Parathyroid adenoma (tissue), 2 donors: Measurements from ENCODE around the gene GPS1.
A peak's percentile ranks its signal among the peaks of the same experiment; 100 is the strongest.

Experiments
- H2AFZ ChIP-seq: fragments of 300-600 bp; sonication (generic); one replicate; pipeline ENCODE4 v1.7.0; 2017; ENCODE audit warnings: antibody characterized with exemption, mild to moderate bottlenecking
- H3K27ac ChIP-seq: fragments of 300-600 bp; sonication (generic); one replicate; pipeline ENCODE4 v1.7.0; 2017
- H3K27me3 ChIP-seq: fragments of 300-600 bp; sonication (generic); one replicate; pipeline ENCODE4 v1.7.0; 2017; ENCODE audit warnings: low read length; ENCODE audit not compliant: control insufficient read depth, insufficient read depth
- H3K36me3 ChIP-seq: fragments of 300-600 bp; sonication (generic); one replicate; pipeline ENCODE4 v1.7.0; 2017; ENCODE audit warnings: low read length; ENCODE audit not compliant: control insufficient read depth, insufficient read depth
- H3K4me1 ChIP-seq: fragments of 300-600 bp; sonication (generic); one replicate; pipeline ENCODE4 v1.7.0; 2017; ENCODE audit warnings: control low read depth
- H3K4me2 ChIP-seq: fragments of 300-600 bp; sonication (generic); one replicate; pipeline ENCODE4 v1.7.0; 2017; ENCODE audit warnings: low read length
- H3K4me3 ChIP-seq: fragments of 300-600 bp; sonication (generic); one replicate; pipeline ENCODE4 v1.7.0; 2017; ENCODE audit warnings: low read depth, low read length
- H3K79me2 ChIP-seq: fragments of 300-600 bp; sonication (generic); one replicate; pipeline ENCODE4 v1.7.0; 2017; ENCODE audit warnings: control low read depth
- H3K9ac ChIP-seq: fragments of 300-600 bp; sonication (generic); one replicate; pipeline ENCODE4 v1.7.0; 2017; ENCODE audit warnings: mild to moderate bottlenecking
- H3K9me3 ChIP-seq: fragments of 300-600 bp; sonication (generic); one replicate; pipeline ENCODE4 v1.7.0; 2017; ENCODE audit warnings: low read length; ENCODE audit not compliant: control insufficient read depth
- CTCF ChIP-seq: fragments of 300-600 bp; sonication (generic); IDR thresholded peaks from one replicate; pipeline ENCODE4 v1.7.0; 2017; ENCODE audit warnings: antibody characterized with exemption, mild to moderate bottlenecking
- donor health status: primary hyperparathyroidism.

GPS1 gene

GRCh38 chr17:82035488-82035887 is 16.2 kb upstream of the GPS1 start:
- Histone ChIP-seq H3K27me3 (no peaks in the 10 kb centered on the region), H3K4me2 (no peak overlapping the region), H3K79me2 (no peaks in the 10 kb centered on the region), H3K9ac (no peak overlapping the region), H3K4me1 (peaks cover 4% of the 10 kb centered on the region), H2AFZ (no peak overlapping the region), H3K27ac (no peak overlapping the region), H3K36me3 (no peaks in the 10 kb centered on the region), H3K4me3 (no peak overlapping the region), H3K9me3 (no peaks in the 10 kb centered on the region)
- TF ChIP-seq CTCF = no peak

GRCh38 chr17:82035956-82036633 is 15.6 kb upstream of the GPS1 start:
- no peaks in the 10 kb centered on the region for H3K9me3 ChIP-seq
- H3K27ac ChIP-seq = peak overlapping the region; percentile 86
- H3K36me3 ChIP-seq = no peaks in the 10 kb centered on the region
- no peak overlapping the region for H2AFZ ChIP-seq
- no peaks in the 10 kb centered on the region for H3K79me2 ChIP-seq
- TF ChIP-seq CTCF = no peak
- peak overlapping the region; percentile 95 for H3K4me2 ChIP-seq
- H3K27me3 ChIP-seq = no peaks in the 10 kb centered on the region
- peaks cover 4% of the 10 kb centered on the region for H3K4me1 ChIP-seq
- no peak overlapping the region for H3K9ac ChIP-seq
- H3K4me3 ChIP-seq = peak overlapping the region; percentile 87

GRCh38 chr17:82036634-82037091 is 15.0 kb upstream of the GPS1 start:
- no peak for TF ChIP-seq CTCF
- Histone ChIP-seq H2AFZ (peak overlapping the region; percentile 71), H3K4me3 (peak overlapping the region; percentile 87), H3K4me2 (peak overlapping the region; percentile 95), H3K79me2 (no peaks in the 10 kb centered on the region), H3K9me3 (no peaks in the 10 kb centered on the region), H3K36me3 (no peaks in the 10 kb centered on the region), H3K9ac (peak overlapping the region; percentile 84), H3K27ac (peak overlapping the region; percentile 86), H3K4me1 (peaks cover 4% of the 10 kb centered on the region), H3K27me3 (no peaks in the 10 kb centered on the region)

GRCh38 chr17:82037092-82037888 is 14.4 kb upstream of the GPS1 start, which contains the start of gene DCXR:
Gene DCXR (minus strand): TSS chr17:82037697. CDS start chr17:82037682, 15 bp downstream.
- H3K4me2 ChIP-seq = peak within 1 kb of the TSS; percentile 95
- H3K9ac ChIP-seq = peak within 1 kb of the TSS; percentile 84
- no peaks in the 10 kb centered on the region for H3K27me3 ChIP-seq
- peak; percentile 88 for TF ChIP-seq CTCF
- H2AFZ ChIP-seq = peak within 1 kb of the TSS; percentile 71
- no peaks in the 10 kb centered on the region for H3K79me2 ChIP-seq
- H3K4me3 ChIP-seq = peak within 1 kb of the TSS; percentile 87
- peaks cover 4% of the 10 kb centered on the region for H3K4me1 ChIP-seq
- no peaks in the 10 kb centered on the region for H3K9me3 ChIP-seq
- H3K27ac ChIP-seq = peak within 1 kb of the TSS; percentile 86
- H3K36me3 ChIP-seq = no peaks in the 10 kb centered on the region
